Adrenal gland (tissue), 12 donors: ENCODE results near the gene SVOPL. TPM values are rescaled to one million over a fixed set of nuclear protein-coding genes. Genes with fewer than 3 reads are reported as not detected.

Source experiments
- DNase-seq, 7 donors: peaks; one replicate each; pipeline ENCODE4 v3.0.0-alpha.2; 2019 to 2020
- H3K27ac ChIP-seq, 5 donors: fragments of 200-600 bp; sonication (generic) in 4 of 5; 1 replicate in 3 of 5; 2 replicates in 2 of 5; pipeline versions ENCODE4 v1.5.1 to v1.8.0; 2016 to 2020; ENCODE audit warnings: mild to moderate bottlenecking in 1 of 5
- H3K27me3 ChIP-seq: fragments of 200-600 bp; 2 replicates; pipeline ENCODE4 v1.8.0; 2021
- H3K36me3 ChIP-seq, 2 donors: fragments of 200-600 bp; replicated peaks in 1 of 2; 1 replicate in 1 of 2; 2 replicates in 1 of 2; pipeline versions ENCODE4 v1.5.1 to v1.8.0; 2018 to 2022
- H3K4me1 ChIP-seq, 2 donors: fragments of 200-600 bp; replicated peaks in 1 of 2; 1 replicate in 1 of 2; 2 replicates in 1 of 2; pipeline versions ENCODE4 v1.5.1 to v1.8.0; 2018 to 2021
- H3K4me3 ChIP-seq, 4 donors: fragments of 200-600 bp; sonication (generic) in 3 of 4; one replicate each; pipeline ENCODE4 v1.5.1; 2016 to 2018
- H3K9me3 ChIP-seq, 3 donors: fragments of 200-600 bp; sonication (generic) in 1 of 3; replicated peaks in 1 of 3; 1 replicate in 2 of 3; 2 replicates in 1 of 3; pipeline versions ENCODE4 v1.5.1 to v1.8.0; 2016 to 2021
- POLR2A ChIP-seq, 2 donors: fragments of 450-650 bp; IDR thresholded peaks; one replicate each; pipeline ENCODE4 v1.6.1; 2017; ENCODE audit warnings: antibody characterized with exemption in 2 of 2, mild to moderate bottlenecking in 2 of 2, moderate library complexity in 1 of 2
- WGBS, 4 donors: extraction: QIAGEN DNeasy Blood & Tissue Kit in 2 of 4; methylation state at CpG; one replicate each; pipeline versions ENCODE4 v1.1.5 to v1.1.7; 2013 to 2017; 5-methylcytosine and 5-hydroxymethylcytosine counted together
- intact Hi-C, 2 donors: fragments of 100-400 bp; cut with DNase I; formaldehyde crosslinking; loops; one replicate each; pipeline versions ENCODE4 v1.14.1 to v1.15.0; 2022 to 2023
- polyA plus RNA-seq, 3 donors: library from polyadenylated mRNA; stranded (reverse); fragments of 200-250 nt in 2 of 3; fragments of 350-450 nt in 1 of 3; fragmentation: Illumina TruSeq in 1 of 3; extraction: RNeasy Lipid Tissue Mini Kit (QIAGEN cat#74804) in 1 of 3; gene quantifications; one replicate each; pipeline ENCODE4 v1.2.3, GENCODE V29; 2013 to 2014
- total RNA-seq, 9 donors: library from RNA; depleted of rRNA in 4 of 9; stranded (reverse); fragments of >200 nt in 4 of 9; fragments of 120-200 nt in 1 of 9; fragmentation: NEBNext Ultra II Directional in 1 of 9; extraction: Animal tissue kit (Norgen Biotek cat#: 25700) in 1 of 9; gene quantifications; one replicate each; pipeline versions ENCODE4 v1.1.0 to v1.2.4, GENCODE V29; 2013 to 2023
- TF ChIP-seq, protein P1 (sequence below), 6 experiments: fragments of 450-650 bp in 4 of 6; fragments of 200-600 bp in 2 of 6; sonication (generic) in 1 of 6; IDR thresholded peaks; 1 replicate in 5 of 6; 2 replicates in 1 of 6; pipeline versions ENCODE4 v1.5.1 to v1.8.0; 2016 to 2021; ENCODE audit warnings: antibody characterized with exemption in 6 of 6, mild to moderate bottlenecking in 2 of 6, moderate library complexity in 1 of 6
- donor health status: healthy with polysubstance abuse.
- donor health status: Bipolar disorder and iron deficiency.
- donor health status: DM: yes; HTN: yes; CAD: no.
- donor health status: DM: no; HTN: no; CAD: no.
- donor health status: DM: no; HTN: no; CAD: no.
- donor health status: DM: yes; HTN: yes; CAD: no.

Gene SVOPL
- total and polyA plus RNA-seq, 12 donors = 0.54 to 4.8 (median 1.5) TPM

GRCh38 chr7:138729444-138729843 lies 28.3 kb upstream of the SVOPL start:
- no peaks in the 10 kb centered on the region for H3K4me1 ChIP-seq
- TF ChIP-seq POLR2A (IDR thresholded peaks at IDR 0.05) = no peak
- TF ChIP-seq, protein P1, sequence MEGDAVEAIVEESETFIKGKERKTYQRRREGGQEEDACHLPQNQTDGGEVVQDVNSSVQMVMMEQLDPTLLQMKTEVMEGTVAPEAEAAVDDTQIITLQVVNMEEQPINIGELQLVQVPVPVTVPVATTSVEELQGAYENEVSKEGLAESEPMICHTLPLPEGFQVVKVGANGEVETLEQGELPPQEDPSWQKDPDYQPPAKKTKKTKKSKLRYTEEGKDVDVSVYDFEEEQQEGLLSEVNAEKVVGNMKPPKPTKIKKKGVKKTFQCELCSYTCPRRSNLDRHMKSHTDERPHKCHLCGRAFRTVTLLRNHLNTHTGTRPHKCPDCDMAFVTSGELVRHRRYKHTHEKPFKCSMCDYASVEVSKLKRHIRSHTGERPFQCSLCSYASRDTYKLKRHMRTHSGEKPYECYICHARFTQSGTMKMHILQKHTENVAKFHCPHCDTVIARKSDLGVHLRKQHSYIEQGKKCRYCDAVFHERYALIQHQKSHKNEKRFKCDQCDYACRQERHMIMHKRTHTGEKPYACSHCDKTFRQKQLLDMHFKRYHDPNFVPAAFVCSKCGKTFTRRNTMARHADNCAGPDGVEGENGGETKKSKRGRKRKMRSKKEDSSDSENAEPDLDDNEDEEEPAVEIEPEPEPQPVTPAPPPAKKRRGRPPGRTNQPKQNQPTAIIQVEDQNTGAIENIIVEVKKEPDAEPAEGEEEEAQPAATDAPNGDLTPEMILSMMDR (IDR thresholded peaks at IDR 0.05) = no peak
- WGBS, 4 donors = 65 to 72% (median 68%) methylated on average over 9 of the region's 9 CpGs
- H3K9me3 ChIP-seq = no peaks in the 10 kb centered on the region
- no peaks in the 10 kb centered on the region for H3K27me3 ChIP-seq
- intact Hi-C loops = no loop called here
- H3K27ac ChIP-seq = no peak overlapping the region
- no peaks in the 10 kb centered on the region for H3K36me3 ChIP-seq
- no peak overlapping the region for H3K4me3 ChIP-seq
- peak in 4 of 7 donors; percentile 18 to 42 (median 26) for DNase-seq

- Histone ChIP-seq H3K4me3 (no peak overlapping the region), H3K9me3 (no peaks in the 10 kb centered on the region), H3K4me1 (no peaks in the 10 kb centered on the region), H3K27ac (no peak overlapping the region), H3K27me3 (no peaks in the 10 kb centered on the region), H3K36me3 (no peaks in the 10 kb centered on the region)
- intact Hi-C loops = no loop called here
- WGBS, 4 donors = 86 to 90% (median 88%) methylated on average over 10 of the region's 10 CpGs
- DNase-seq = no peak
- no peak for TF ChIP-seq POLR2A (IDR thresholded peaks at IDR 0.05)
- TF ChIP-seq, protein P1 (IDR thresholded peaks at IDR 0.05) = no peak
These were observed 26.4 kb upstream of the SVOPL start for GRCh38 chr7:138727336-138728099.

DNA sequence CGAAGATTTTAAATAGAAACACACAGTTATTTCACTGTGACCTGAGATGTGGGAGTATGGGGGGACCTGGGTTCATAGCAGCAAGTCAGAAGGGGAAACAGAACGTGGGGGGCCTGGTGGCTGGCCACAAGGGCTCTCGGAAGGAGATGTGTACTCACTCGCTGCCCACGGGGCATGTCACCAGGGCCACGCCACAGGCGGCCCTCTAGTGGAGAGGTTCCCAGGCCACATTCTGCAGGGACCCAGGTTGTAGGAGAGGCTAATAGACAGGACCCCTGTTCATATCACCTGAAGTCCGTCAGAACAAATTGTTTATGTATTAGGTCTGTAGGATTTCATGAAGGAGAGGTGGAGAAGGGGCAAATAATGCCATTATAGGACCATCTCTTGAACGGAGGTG lies 25.1 kb upstream of the SVOPL start:
- Histone ChIP-seq H3K4me1 (no peaks in the 10 kb centered on the region), H3K9me3 (no peaks in the 10 kb centered on the region), H3K27me3 (no peaks in the 10 kb centered on the region), H3K27ac (no peak overlapping the region), H3K4me3 (no peak overlapping the region), H3K36me3 (no peaks in the 10 kb centered on the region)
- DNase-seq = no peak
- WGBS, 4 donors = 76 to 86% (median 81%) methylated on average over 9 of the region's 9 CpGs
- no peak for TF ChIP-seq POLR2A (IDR thresholded peaks at IDR 0.05)
- TF ChIP-seq, protein P1 (IDR thresholded peaks at IDR 0.05) = no peak
- intact Hi-C loops = no loop called here

DNA sequence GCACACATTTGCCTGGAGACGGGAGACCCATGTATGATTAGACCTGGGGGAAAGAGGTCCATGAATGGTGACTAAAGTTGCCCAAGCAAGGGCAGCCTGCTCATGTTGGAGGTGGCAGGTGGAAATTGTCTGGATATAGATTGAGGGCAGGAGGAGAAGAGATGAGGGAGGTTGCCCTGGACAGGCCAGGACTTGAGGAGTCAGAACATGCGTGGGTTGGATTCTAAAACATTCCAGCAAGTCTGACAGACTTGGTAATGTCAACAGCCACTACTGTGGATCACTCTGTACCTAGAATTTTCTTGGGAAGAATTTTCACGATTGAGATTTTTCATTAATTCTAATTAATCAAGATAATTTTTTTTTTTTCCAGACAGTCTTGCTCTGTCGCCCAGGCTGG lies 19.1 kb upstream of the SVOPL start:
- Histone ChIP-seq H3K4me1 (peaks cover 0 to 3% of the 10 kb centered on the region in 2 donors), H3K36me3 (no peaks in the 10 kb centered on the region), H3K27me3 (no peaks in the 10 kb centered on the region), H3K27ac (no peak overlapping the region), H3K4me3 (no peak overlapping the region), H3K9me3 (no peaks in the 10 kb centered on the region)
- intact Hi-C loops = no loop called here
- TF ChIP-seq, protein P1 (IDR thresholded peaks at IDR 0.05) = no peak
- TF ChIP-seq POLR2A (IDR thresholded peaks at IDR 0.05) = no peak
- 69 to 89% (median 85%) methylated on average over 4 of the region's 4 CpGs for WGBS, 4 donors
- no peak for DNase-seq
